H9 (cell line): ENCODE measurements around the gene RNF17. TPM values are rescaled to one million over a fixed set of nuclear protein-coding genes. Genes with fewer than 3 reads are reported as not detected.

Experiments
- DNase-seq: peaks from one replicate; pipeline ENCODE4 v3.0.0-alpha.2; 2017
- H2AFZ ChIP-seq: one replicate; pipeline ENCODE4 v1.6.1; 2013; ENCODE audit warnings: mild to moderate bottlenecking, low read length, control low read depth, moderate library complexity
- H2AK5ac ChIP-seq: 2 replicates; pipeline ENCODE4 v1.6.1; 2013; ENCODE audit warnings: low read length, control low read depth, mixed read lengths; ENCODE audit not compliant: insufficient read length
- H2BK120ac ChIP-seq: one replicate; pipeline ENCODE4 v1.6.1; 2013; ENCODE audit warnings: low read depth, mild to moderate bottlenecking, low read length, control low read depth, inconsistent platforms; ENCODE audit not compliant: poor library complexity, severe bottlenecking
- H2BK12ac ChIP-seq: 2 replicates; pipeline ENCODE4 v1.6.1; 2013; ENCODE audit warnings: low read length, control low read depth, mixed read lengths, low read depth; ENCODE audit not compliant: insufficient read length
- H2BK15ac ChIP-seq: 2 replicates; pipeline ENCODE4 v1.6.1; 2013; ENCODE audit warnings: low read depth, low read length, control low read depth
- H2BK20ac ChIP-seq: one replicate; pipeline ENCODE4 v1.6.1; 2013; ENCODE audit warnings: low read depth, mild to moderate bottlenecking, low read length, control low read depth, inconsistent platforms; ENCODE audit not compliant: poor library complexity, severe bottlenecking
- H2BK5ac ChIP-seq: 2 replicates; pipeline ENCODE4 v1.6.1; 2013; ENCODE audit warnings: low read length, control low read depth, mixed read lengths; ENCODE audit not compliant: insufficient read length
- H3K14ac ChIP-seq: 2 replicates; pipeline ENCODE4 v1.6.1; 2013; ENCODE audit warnings: low read length, control low read depth; ENCODE audit not compliant: insufficient read depth
- H3K18ac ChIP-seq: 2 replicates; pipeline ENCODE4 v1.6.1; 2013; ENCODE audit warnings: low read depth, mild to moderate bottlenecking, mixed read lengths, low read length, control low read depth; ENCODE audit not compliant: insufficient read length
- H3K23ac ChIP-seq: 2 replicates; pipeline ENCODE4 v1.6.1; 2013; ENCODE audit warnings: low read length, control low read depth, mixed read lengths, low read depth; ENCODE audit not compliant: insufficient read length
- H3K23me2 ChIP-seq: 2 replicates; pipeline ENCODE4 v1.6.1; 2013; ENCODE audit warnings: low read depth, mild to moderate bottlenecking, mixed read lengths, low read length, control low read depth; ENCODE audit not compliant: insufficient read length, poor library complexity, severe bottlenecking
- H3K27ac ChIP-seq: 2 replicates; pipeline ENCODE4 v1.5.1; 2013; ENCODE audit warnings: low read length, control low read depth, mixed read lengths, low read depth; ENCODE audit not compliant: insufficient read length
- H3K27me3 ChIP-seq: 2 replicates; pipeline ENCODE4 v1.6.1; 2013; ENCODE audit warnings: low read length, control low read depth, inconsistent platforms; ENCODE audit not compliant: insufficient read depth
- H3K4ac ChIP-seq: 2 replicates; pipeline ENCODE4 v1.6.1; 2013; ENCODE audit warnings: low read depth, mild to moderate bottlenecking, control low read depth, inconsistent platforms, low read length, moderate library complexity
- H3K4me1 ChIP-seq: 2 replicates; pipeline ENCODE4 v1.6.1; 2013; ENCODE audit warnings: low read length, control low read depth, inconsistent platforms; ENCODE audit not compliant: insufficient read depth
- H3K4me2 ChIP-seq: 2 replicates; pipeline ENCODE4 v1.6.1; 2013; ENCODE audit warnings: low read length, control low read depth, mixed read lengths; ENCODE audit not compliant: insufficient read length, insufficient read depth
- H3K56ac ChIP-seq: 2 replicates; pipeline ENCODE4 v1.6.1; 2013; ENCODE audit warnings: low read depth, mild to moderate bottlenecking, mixed read lengths, low read length, control low read depth; ENCODE audit not compliant: insufficient read length
- H3K79me1 ChIP-seq: 2 replicates; pipeline ENCODE4 v1.6.1; 2013; ENCODE audit warnings: low read depth, mild to moderate bottlenecking, moderate library complexity, low read length, control low read depth, inconsistent platforms; ENCODE audit not compliant: insufficient read depth, poor library complexity, severe bottlenecking
- H3K79me2 ChIP-seq: 2 replicates; pipeline ENCODE4 v1.6.1; 2013; ENCODE audit warnings: low read length, control low read depth, inconsistent platforms; ENCODE audit not compliant: insufficient read depth
- H3K9ac ChIP-seq: 2 replicates; pipeline ENCODE4 v1.6.1; 2013; ENCODE audit warnings: low read length, control low read depth, mixed read lengths; ENCODE audit not compliant: insufficient read length; ENCODE audit errors: extremely low read depth
- H3K9me3 ChIP-seq: one replicate; pipeline ENCODE4 v1.6.1; 2013; ENCODE audit warnings: low read depth, low read length, inconsistent platforms; ENCODE audit not compliant: control insufficient read depth
- H3T11ph ChIP-seq: one replicate; pipeline ENCODE4 v1.6.1; 2013; ENCODE audit warnings: mild to moderate bottlenecking, low read length, control low read depth, inconsistent platforms
- H4K20me1 ChIP-seq: one replicate; pipeline ENCODE4 v1.6.1; 2013; ENCODE audit not compliant: control insufficient read depth, insufficient read length, insufficient read depth
- H4K5ac ChIP-seq: 2 replicates; pipeline ENCODE4 v1.6.1; 2013; ENCODE audit warnings: low read depth, mild to moderate bottlenecking, mixed read lengths, low read length, control low read depth; ENCODE audit not compliant: insufficient read length
- H4K8ac ChIP-seq: replicated peaks from 2 replicates; pipeline ENCODE4 v1.6.1; 2013; ENCODE audit warnings: low read length, control low read depth, mixed read lengths, low read depth; ENCODE audit not compliant: insufficient read length
- H4K91ac ChIP-seq: 2 replicates; pipeline ENCODE4 v1.6.1; 2013; ENCODE audit warnings: low read depth, mild to moderate bottlenecking, moderate library complexity, mixed read lengths, low read length, control low read depth; ENCODE audit not compliant: insufficient read length
- H3K27ac Mint-ChIP-seq, 3 experiments: 2 replicates in 2 of 3; 3 replicates in 1 of 3; pipeline ENCODE4 v1.8.0; 2020 to 2021; ENCODE audit warnings: mixed read lengths in 3 of 3, mild to moderate bottlenecking in 1 of 3, moderate library complexity in 1 of 3
- H3K27me3 Mint-ChIP-seq: 2 replicates; pipeline ENCODE4 v1.8.0; 2021; ENCODE audit warnings: low read depth, mild to moderate bottlenecking, moderate library complexity, mixed read lengths
- H3K36me3 Mint-ChIP-seq, 3 experiments: 2 replicates in 2 of 3; 3 replicates in 1 of 3; pipeline ENCODE4 v1.8.0; 2020 to 2021; ENCODE audit warnings: low read depth in 3 of 3, mixed read lengths in 3 of 3; ENCODE audit not compliant: insufficient read depth in 1 of 3
- H3K4me1 Mint-ChIP-seq, 2 experiments: 2 replicates each; pipeline ENCODE4 v1.8.0; 2020; ENCODE audit warnings: mixed read lengths in 2 of 2
- H3K4me3 Mint-ChIP-seq, 2 experiments: 2 replicates in 1 of 2; 3 replicates in 1 of 2; pipeline ENCODE4 v1.8.0; 2020 to 2021; ENCODE audit warnings: mild to moderate bottlenecking in 2 of 2, mixed read lengths in 2 of 2, moderate library complexity in 1 of 2
- H3K9me3 Mint-ChIP-seq, 2 experiments: 2 replicates in 1 of 2; 3 replicates in 1 of 2; pipeline ENCODE4 v1.8.0; 2020; ENCODE audit warnings: mild to moderate bottlenecking in 2 of 2, mixed read lengths in 2 of 2, moderate library complexity in 1 of 2
- CTCF ChIP-seq: fragments of 200-600 bp; sonication (generic); conservative IDR thresholded peaks from 3 replicates; pipeline ENCODE4 v1.8.0; 2021; ENCODE audit warnings: antibody characterized with exemption, mild to moderate bottlenecking
- WGBS: extraction: QIAGEN DNeasy Blood & Tissue Kit; methylation state at CpG from one replicate; pipeline ENCODE4 v1.1.7; 2013; ENCODE audit warnings: missing lambda C conversion rate, low lambda C conversion rate, mixed read lengths; ENCODE audit not compliant: insufficient read length; ENCODE audit errors: extremely low coverage; 5-methylcytosine and 5-hydroxymethylcytosine counted together
- total RNA-seq: library from RNA; stranded (reverse); gene quantifications from 2 replicates; pipeline ENCODE4 v1.2.1, GENCODE V29; 2021

The RNF17 gene
- total RNA-seq, 1 experiment from 2014 or later = not detected

GRCh38 chr13:24737042-24737441 is 26.9 kb upstream of the RNF17 start:
- Histone ChIP-seq H4K91ac (no peak overlapping the region), H3K4me1 (no peaks in the 10 kb centered on the region), H3K9ac (no peak overlapping the region), H3K23ac (no peak overlapping the region), H3K79me2 (no peaks in the 10 kb centered on the region), H3K4ac (no peak overlapping the region), H3K79me1 (no peaks in the 10 kb centered on the region), H2BK120ac (no peak overlapping the region), H3K27ac (no peak overlapping the region), H3K14ac (no peak overlapping the region), H2AFZ (no peak overlapping the region), H3K27me3 (no peaks in the 10 kb centered on the region), H4K20me1 (no peaks in the 10 kb centered on the region), H2AK5ac (no peak overlapping the region), H3T11ph (no peak overlapping the region), H2BK12ac (no peak overlapping the region), H2BK20ac (no peak overlapping the region), H3K23me2 (no peaks in the 10 kb centered on the region), H4K8ac (no peak overlapping the region), H3K9me3 (no peaks in the 10 kb centered on the region), H3K18ac (no peak overlapping the region), H3K56ac (no peak overlapping the region), H2BK15ac (no peak overlapping the region), H3K4me2 (no peak overlapping the region), H4K5ac (no peak overlapping the region), H2BK5ac (no peak overlapping the region)
- H3K4me3 Mint-ChIP-seq = no peak overlapping the region
- no peaks in the 10 kb centered on the region; a peak in 1 of 7 replicates for H3K36me3 Mint-ChIP-seq
- H3K4me1 Mint-ChIP-seq = peaks cover 4 to 6% of the 10 kb centered on the region in 2 experiments; a peak in 3 of 4 replicates
- WGBS = no CpG with 5 or more reads among the region's 6 CpGs
- no peak overlapping the region for H3K27ac Mint-ChIP-seq
- peaks cover 4% of the 10 kb centered on the region in 2 experiments; a peak in 4 of 5 replicates for H3K9me3 Mint-ChIP-seq
- DNase-seq = peak; percentile 63
- peaks cover 4% of the 10 kb centered on the region for H3K27me3 Mint-ChIP-seq
- peak; percentile 27; the same call in 1 of the 3 replicates for TF ChIP-seq CTCF
